GM21360 (cell line): ENCODE results near the gene RNF180.
"Not testable (repeated sequence)": the region's sequence is repeated elsewhere in the genome, so short reads cannot be mapped to it uniquely, and the experiment has no call there.

Experiments
- ATAC-seq: cut with Tn5 transposase; IDR thresholded peaks from one replicate; pipeline ENCODE4 v1.9.1; 2021; ENCODE audit warnings: mild to moderate bottlenecking, moderate library complexity; ENCODE audit not compliant: unreplicated experiment

RNF180 gene

DNA sequence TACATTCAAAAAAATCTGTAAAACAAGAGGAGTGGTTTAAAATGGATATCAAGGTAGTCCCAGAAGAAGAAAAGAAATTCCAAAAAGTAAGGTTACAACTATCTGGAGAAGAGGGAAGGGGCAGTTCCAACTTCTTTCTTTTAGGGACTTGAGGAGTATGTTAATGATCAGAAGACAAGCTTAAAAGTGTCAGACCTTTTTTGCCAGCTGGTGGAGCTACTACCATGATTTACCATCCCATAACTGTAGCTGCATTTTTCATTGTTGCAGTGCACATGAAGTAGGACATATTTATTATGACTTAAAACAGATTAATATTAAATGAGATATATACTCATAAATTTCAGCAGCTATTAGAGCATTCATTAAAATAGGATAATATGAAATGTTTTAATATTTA lies 181.7 kb downstream of the RNF180 start:
- no peak for ATAC-seq

DNA sequence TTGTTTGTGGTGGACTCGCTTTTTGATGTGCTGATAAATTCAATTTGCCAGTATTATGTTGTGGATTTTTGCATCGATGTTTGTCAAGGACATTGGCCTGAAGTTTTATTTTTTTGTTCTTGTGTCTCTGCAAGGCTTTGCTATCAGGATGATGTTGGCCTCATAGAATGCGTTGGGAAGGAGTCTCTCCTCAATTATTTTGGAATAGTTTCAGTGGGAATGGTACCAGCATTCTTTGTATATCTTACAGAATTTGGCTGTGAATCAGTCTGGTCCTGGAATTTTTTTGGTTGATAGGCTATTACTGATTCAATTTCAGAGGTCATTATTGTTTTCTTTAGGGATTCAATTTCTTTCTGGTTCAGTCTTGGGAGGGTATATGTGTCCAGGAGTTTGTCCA lies 198.8 kb downstream of the RNF180 start:
- ATAC-seq: no peak

DNA sequence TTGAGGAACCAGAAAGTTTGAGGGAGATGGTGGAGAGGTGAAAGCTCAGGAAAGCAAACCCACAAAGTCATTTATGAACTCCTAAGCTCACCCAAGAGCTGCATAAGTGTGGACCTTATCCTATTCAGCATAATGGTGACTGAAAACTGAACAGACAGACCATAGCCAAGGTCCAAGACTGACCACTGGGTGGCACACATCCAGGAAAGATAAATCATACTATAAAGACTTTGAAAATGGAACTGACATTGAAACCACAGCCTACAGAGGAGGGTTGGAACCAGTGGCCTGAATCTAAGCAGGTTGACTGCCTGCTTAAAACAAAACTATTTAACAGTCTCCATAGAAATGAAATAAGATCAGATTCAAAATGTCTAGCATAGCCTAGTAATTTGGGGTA lies 219.1 kb downstream of the RNF180 start:
- peak; percentile 84 for ATAC-seq

DNA sequence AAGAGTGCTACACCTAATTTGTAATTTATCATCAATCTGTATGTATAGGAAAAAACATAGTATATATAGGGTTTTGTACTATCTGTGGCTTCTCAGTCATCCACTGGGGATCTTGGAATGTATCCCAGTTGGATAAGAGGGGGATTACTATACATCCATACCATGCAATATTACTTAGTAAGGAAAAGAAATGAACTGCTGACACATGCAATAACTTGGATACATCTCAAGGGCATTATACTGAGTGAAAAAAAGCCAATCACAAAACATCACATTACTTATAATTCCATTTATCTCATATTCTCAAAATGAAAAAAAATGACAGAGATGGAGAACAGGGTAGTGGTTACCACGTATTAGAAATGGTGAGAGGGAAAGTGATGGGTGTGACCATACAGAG lies 231.9 kb downstream of the RNF180 start:
- no peak for ATAC-seq

DNA sequence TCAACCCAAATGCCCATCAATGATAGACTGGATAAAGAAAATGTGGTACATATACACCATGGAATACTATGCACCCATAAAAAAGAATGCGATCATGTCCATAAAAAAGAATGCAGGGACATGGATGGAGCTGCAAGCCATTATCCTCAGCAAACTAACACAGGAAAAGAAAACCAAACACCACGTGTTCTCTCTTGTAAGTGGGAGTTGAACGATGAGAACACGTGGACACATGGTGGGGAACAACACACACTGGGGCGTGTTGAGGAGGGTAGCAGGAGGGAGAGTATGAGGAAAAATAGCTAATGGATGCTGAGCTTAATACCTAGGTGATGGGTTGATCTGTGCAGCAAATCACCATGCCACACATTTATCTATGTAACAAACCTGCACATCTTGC lies 233.1 kb downstream of the RNF180 start:
- ATAC-seq: not testable (repeated sequence)

DNA sequence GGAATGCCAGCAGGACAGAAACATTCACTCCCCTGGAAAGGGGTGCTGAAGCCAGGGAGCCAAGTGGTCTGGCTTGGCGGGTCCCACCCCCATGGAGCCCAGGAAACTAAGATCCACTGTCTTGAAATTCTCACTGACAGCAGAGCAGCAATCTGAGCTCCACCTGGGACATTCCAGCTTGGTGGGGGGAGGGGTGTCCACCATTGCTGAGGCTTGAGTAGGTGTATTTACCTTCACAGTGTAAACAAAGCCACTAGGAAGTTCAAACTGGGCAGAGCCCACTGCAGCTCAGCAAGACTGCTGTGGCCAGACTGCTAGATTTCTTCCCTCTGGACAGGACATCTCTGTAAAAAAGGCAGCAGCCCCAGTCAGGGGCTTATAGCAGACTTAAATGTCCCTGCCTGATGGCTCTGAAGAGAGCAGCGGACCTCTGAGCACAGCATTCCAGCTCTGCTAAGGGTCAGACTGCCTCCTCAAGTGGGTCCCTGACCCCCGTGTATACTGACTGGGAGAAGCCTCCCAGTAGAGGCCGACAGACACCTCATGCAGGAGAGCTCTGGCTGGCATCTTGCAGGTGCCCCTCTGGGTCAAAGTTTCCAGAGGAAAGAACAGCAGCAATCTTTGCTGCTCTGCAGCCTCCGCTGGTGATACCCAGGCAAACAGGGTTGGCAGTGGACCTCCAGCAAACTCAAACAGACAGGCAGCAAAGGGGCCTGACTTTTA lies 241.6 kb downstream of the RNF180 start:
- not testable (repeated sequence) for ATAC-seq

DNA sequence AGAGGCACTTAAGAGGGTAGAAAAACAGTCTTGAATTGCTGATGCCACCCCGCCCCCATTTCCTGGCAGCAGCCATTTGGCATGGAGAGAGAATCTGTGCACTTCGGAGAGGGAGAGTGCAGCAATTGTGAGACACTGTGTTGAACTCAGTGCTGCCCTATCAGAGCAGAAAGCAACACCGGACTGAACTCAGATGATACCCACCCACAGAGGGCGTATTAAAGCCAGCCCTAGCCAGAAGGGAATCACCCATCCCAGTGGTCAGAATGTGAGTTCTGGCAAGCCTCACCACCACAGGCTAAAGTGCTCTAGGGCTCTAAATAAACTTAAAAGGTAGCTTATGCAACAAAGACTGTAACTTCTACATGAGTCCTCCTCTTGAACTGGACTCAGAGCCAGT lies 251.7 kb downstream of the RNF180 start:
- ATAC-seq: no peak

DNA sequence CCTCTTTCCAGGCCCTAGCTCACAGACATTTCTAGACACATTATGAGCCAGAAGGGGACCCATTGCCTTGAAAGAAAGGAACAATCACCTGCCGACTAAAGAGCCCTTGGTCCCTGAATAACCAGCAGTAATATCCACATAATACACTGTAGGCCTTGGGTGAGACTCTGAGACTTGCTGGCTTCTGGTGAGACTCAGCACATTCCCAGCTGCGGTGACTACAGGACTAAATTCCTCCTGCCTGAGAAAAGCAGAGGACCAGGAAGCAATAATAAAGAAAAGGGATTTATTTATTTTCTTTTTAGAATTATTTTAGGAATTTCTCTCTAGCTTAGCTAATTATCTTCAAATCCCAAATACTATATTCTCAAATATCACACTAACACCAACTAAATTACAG lies 252.4 kb downstream of the RNF180 start:
- no peak for ATAC-seq
